Naive thymus-derived CD8-positive, alpha-beta T cell (primary cell): ENCODE results near the gene DIO1. TPM values are rescaled to one million over a fixed set of nuclear protein-coding genes. Genes with fewer than 3 reads are reported as not detected.
"Not testable (repeated sequence)": the region's sequence is repeated elsewhere in the genome, so short reads cannot be mapped to it uniquely, and the experiment has no call there.

Experiments used
- ATAC-seq, 2 donors: fragments of 150-1000 bp; cut with Tn5 transposase in 1 of 2; sonication (Bioruptor Pico), chemical (Tn5 transposase) in 1 of 2; 1 replicate in 1 of 2; 2 replicates in 1 of 2; pipeline ENCODE4 v1.10.0; 2021; ENCODE audit warnings: mild to moderate bottlenecking in 2 of 2, moderate library complexity in 2 of 2
- POLR2A ChIA-PET: fragments of 350-600 bp; sonication (Branson Sonifier 250); formaldehyde crosslinking; loops from one replicate; lab custom pipeline; 2021; ENCODE audit warnings: antibody characterized with exemption; lab: Charles Lee
- DNase-seq, 10 donors: peaks; one replicate each; pipeline versions ENCODE4 v3.0.0 to v3.0.0-alpha.2; 2020 to 2022
- H3K27ac Mint-ChIP-seq, 10 donors: one replicate each; pipeline ENCODE4 v1.8.0; 2020 to 2022; ENCODE audit warnings: mild to moderate bottlenecking in 10 of 10, mixed read lengths in 10 of 10, moderate library complexity in 4 of 10, inconsistent platforms in 1 of 10
- H3K27me3 Mint-ChIP-seq, 5 donors: one replicate each; pipeline ENCODE4 v1.8.0; 2021 to 2022; ENCODE audit warnings: mixed read lengths in 5 of 5
- H3K36me3 Mint-ChIP-seq, 3 donors: one replicate each; pipeline ENCODE4 v1.8.0; 2020 to 2022; ENCODE audit warnings: mixed read lengths in 3 of 3, mild to moderate bottlenecking in 2 of 3, inconsistent platforms in 1 of 3
- H3K4me1 Mint-ChIP-seq, 4 donors: one replicate each; pipeline ENCODE4 v1.8.0; 2021 to 2022; ENCODE audit warnings: mixed read lengths in 4 of 4
- H3K4me3 Mint-ChIP-seq, 10 donors: one replicate each; pipeline ENCODE4 v1.8.0; 2020 to 2022; ENCODE audit warnings: mild to moderate bottlenecking in 10 of 10, mixed read lengths in 10 of 10, moderate library complexity in 6 of 10, inconsistent platforms in 1 of 10
- H3K9me3 Mint-ChIP-seq, 9 donors: one replicate each; pipeline ENCODE4 v1.8.0; 2020 to 2022; ENCODE audit warnings: mixed read lengths in 9 of 9, mild to moderate bottlenecking in 3 of 9, inconsistent platforms in 1 of 9, moderate library complexity in 1 of 9
- polyA plus RNA-seq, 3 donors: library from polyadenylated mRNA; unstranded; fragments of 300-500 nt; fragmentation: Illumina TruSeq; gene quantifications; one replicate each; pipeline ENCODE4 v1.2.3, GENCODE V29; 2021
- total RNA-seq, 8 experiments: library from RNA in 2 of 8; stranded (reverse) in 2 of 8; gene quantifications; one replicate each; pipeline ENCODE4 v1.2.3 and lab custom pipeline; 2021 to 2026

Gene DIO1
- total and polyA plus RNA-seq, 5 experiments from 2014 or later = not detected

- Mint-ChIP-seq H3K27ac (no peak overlapping the region), H3K36me3 (peaks cover 11 to 82% (median 53%) of the 10 kb centered on the region in 3 donors), H3K4me3 (no peak overlapping the region), H3K27me3 (no peaks in the 10 kb centered on the region), H3K4me1 (peaks cover 3 to 13% (median 6%) of the 10 kb centered on the region in 4 donors), H3K9me3 (peaks cover 0 to 5% (median 0%) of the 10 kb centered on the region in 9 donors)
- ATAC-seq (no peak), DNase-seq (no peak)
- POLR2A ChIA-PET = interaction anchor here (1.1 to 1.2 kb wide), 2 partner anchors 11 to 67 kb away, joined by 3 to 5 read pairs; partner anchors contain the start of genes IFT25 and YIPF1
Observed at GRCh38 chr1:53878492-53879105, 15.4 kb upstream of the DIO1 start.

- POLR2A ChIA-PET, DNase-seq, H3K9me3 Mint-ChIP-seq, ATAC-seq, H3K27me3 Mint-ChIP-seq, H3K27ac Mint-ChIP-seq, H3K4me3 Mint-ChIP-seq: not testable (repeated sequence)
- peaks cover 7 to 29% (median 25%) of the 10 kb centered on the region in 4 donors for H3K4me1 Mint-ChIP-seq
- peaks cover 6 to 88% (median 37%) of the 10 kb centered on the region in 3 donors for H3K36me3 Mint-ChIP-seq
Observed at GRCh38 chr1:53881853-53882252, 12.1 kb upstream of the DIO1 start.

- H3K4me1 Mint-ChIP-seq = peaks cover 13 to 44% (median 40%) of the 10 kb centered on the region in 4 donors
- ATAC-seq = not testable (repeated sequence)
Observed at GRCh38 chr1:53883600-53883999, 10.4 kb upstream of the DIO1 start.

GRCh38 chr1:53888681-53889080 lies 5.3 kb upstream of the DIO1 start:
- ATAC-seq (no peak), DNase-seq (no peak)
- Mint-ChIP-seq H3K27ac (peak overlapping the region; percentile 37 to 97 (median 94)), H3K4me3 (peak overlapping the region; percentile 93 to 97 (median 95)), H3K4me1 (peaks cover 13 to 52% (median 52%) of the 10 kb centered on the region in 4 donors), H3K9me3 (no peaks in the 10 kb centered on the region), H3K27me3 (no peaks in the 10 kb centered on the region), H3K36me3 (peaks cover 0 to 31% (median 0%) of the 10 kb centered on the region in 3 donors)
- POLR2A ChIA-PET = interaction anchor here (0.6 to 2.6 kb wide), 4 partner anchors 19 to 147 kb away, joined by 4 to 24 read pairs (median 6); partner anchors contain the start of genes IFT25, LRRC42 and NDC1

More at GRCh38 chr1:53883600-53883999, 10.4 kb upstream of the DIO1 start:
- POLR2A ChIA-PET, DNase-seq, H3K9me3 Mint-ChIP-seq, H3K27me3 Mint-ChIP-seq: not testable (repeated sequence)
- Mint-ChIP-seq H3K27ac (peak overlapping the region in 1 of 10 donors; percentile 18), H3K36me3 (peaks cover 6 to 78% (median 23%) of the 10 kb centered on the region in 3 donors), H3K4me3 (peak overlapping the region in 1 of 10 donors; percentile 32)

- DNase-seq = peak; percentile 74 to 90 (median 81)
- Mint-ChIP-seq H3K9me3 (no peaks in the 10 kb centered on the region), H3K4me1 (peaks cover 13 to 52% (median 47%) of the 10 kb centered on the region in 4 donors), H3K36me3 (peaks cover 0 to 25% (median 0%) of the 10 kb centered on the region in 3 donors), H3K27me3 (peaks cover 0 to 4% (median 0%) of the 10 kb centered on the region in 5 donors), H3K4me3 (peak within 1 kb of the TSS; percentile 93 to 97 (median 95)), H3K27ac (peak within 1 kb of the TSS; percentile 93 to 97 (median 94))
- POLR2A ChIA-PET = interaction anchor here (1.0 to 2.6 kb wide), 6 partner anchors 10 to 163 kb away, joined by 3 to 24 read pairs (median 6); partner anchors contain the start of genes IFT25, LRRC42, NDC1 and TMEM59
- ATAC-seq = peak; percentile 97 to 99
Observed at GRCh38 chr1:53889304-53890298, 4.4 kb upstream of the DIO1 start, which contains the start of gene YIPF1. YIPF1 (minus strand) TSS chr1:53889797; CDS start chr1:53888937, 860 bp downstream.

- Mint-ChIP-seq H3K36me3 (peaks cover 0 to 16% (median 2%) of the 10 kb centered on the region in 3 donors), H3K9me3 (no peaks in the 10 kb centered on the region), H3K4me1 (peaks cover 9 to 43% (median 40%) of the 10 kb centered on the region in 4 donors), H3K4me3 (peak overlapping the region; percentile 93 to 97 (median 95)), H3K27me3 (peaks cover 2 to 10% (median 5%) of the 10 kb centered on the region in 5 donors), H3K27ac (peak overlapping the region in 8 of 10 donors; percentile 91 to 97 (median 95))
- ATAC-seq (no peak), DNase-seq (no peak)
- POLR2A ChIA-PET = interaction anchor here (0.6 to 2.6 kb wide), 3 partner anchors 11 to 55 kb away, joined by 4 to 24 read pairs (median 5); partner anchors contain the start of genes IFT25 and LRRC42
Observed at GRCh38 chr1:53890522-53890941, 3.5 kb upstream of the DIO1 start.

GRCh38 chr1:53891018-53891417 lies 3.0 kb upstream of the DIO1 start:
- DNase-seq = no peak
- Mint-ChIP-seq H3K4me3 (peak overlapping the region in 6 of 10 donors; percentile 95 to 97 (median 96)), H3K9me3 (no peaks in the 10 kb centered on the region), H3K27ac (peak overlapping the region in 3 of 10 donors; percentile 8 to 91 (median 8)), H3K27me3 (peaks cover 6 to 14% (median 9%) of the 10 kb centered on the region in 5 donors), H3K36me3 (peaks cover 0 to 15% (median 5%) of the 10 kb centered on the region in 3 donors), H3K4me1 (peaks cover 9 to 43% (median 38%) of the 10 kb centered on the region in 4 donors)
- POLR2A ChIA-PET = interaction anchor here (2.6 kb wide), 1 partner anchor 54 kb away, joined by 24 read pairs; the partner anchor contains the start of genes IFT25 and LRRC42
- ATAC-seq = no peak

GRCh38 chr1:53891678-53892077 lies 2.3 kb upstream of the DIO1 start:
- Mint-ChIP-seq H3K4me3 (no peak overlapping the region), H3K4me1 (peaks cover 9 to 38% (median 34%) of the 10 kb centered on the region in 4 donors), H3K27ac (no peak overlapping the region), H3K36me3 (peaks cover 0 to 9% (median 5%) of the 10 kb centered on the region in 3 donors), H3K9me3 (no peaks in the 10 kb centered on the region), H3K27me3 (peaks cover 6 to 15% (median 11%) of the 10 kb centered on the region in 5 donors)
- DNase-seq = no peak
- POLR2A ChIA-PET = no interaction called here
- no peak for ATAC-seq

GRCh38 chr1:53892911-53893310 lies 1.1 kb upstream of the DIO1 start:
- peaks cover 7 to 29% (median 26%) of the 10 kb centered on the region in 4 donors for H3K4me1 Mint-ChIP-seq
- ATAC-seq = no peak
- H3K4me3 Mint-ChIP-seq = peak overlapping the region in 1 of 10 donors; percentile 41
- DNase-seq = no peak
- H3K27ac Mint-ChIP-seq = no peak overlapping the region
- H3K27me3 Mint-ChIP-seq = peaks cover 6 to 16% (median 11%) of the 10 kb centered on the region in 5 donors
- no peaks in the 10 kb centered on the region for H3K9me3 Mint-ChIP-seq
- POLR2A ChIA-PET = interaction anchor here (0.8 kb wide), 1 partner anchor 8 kb away, joined by 4 read pairs; no protein-coding TSS in a partner anchor
- peaks cover 0 to 5% (median 4%) of the 10 kb centered on the region in 3 donors for H3K36me3 Mint-ChIP-seq

GRCh38 chr1:53894644-53895043 lies 657 bp downstream of the DIO1 start:
- H3K27me3 Mint-ChIP-seq = peaks cover 6 to 16% (median 11%) of the 10 kb centered on the region in 5 donors
- ATAC-seq (no peak), DNase-seq (no peak)
- peak overlapping the region in 2 of 10 donors; percentile 43 to 63 for H3K27ac Mint-ChIP-seq
- H3K4me3 Mint-ChIP-seq = no peak overlapping the region
- no peaks in the 10 kb centered on the region for H3K9me3 Mint-ChIP-seq
- peaks cover 2 to 13% (median 11%) of the 10 kb centered on the region in 4 donors for H3K4me1 Mint-ChIP-seq
- POLR2A ChIA-PET = no interaction called here
- H3K36me3 Mint-ChIP-seq = peaks cover 0 to 5% (median 0%) of the 10 kb centered on the region in 3 donors

- DNase-seq = no peak
- Mint-ChIP-seq H3K4me3 (no peak overlapping the region), H3K27me3 (peaks cover 6 to 16% (median 11%) of the 10 kb centered on the region in 5 donors), H3K27ac (peak overlapping the region in 1 of 10 donors; percentile 66), H3K9me3 (no peaks in the 10 kb centered on the region), H3K36me3 (peaks cover 0 to 5% (median 0%) of the 10 kb centered on the region in 3 donors), H3K4me1 (peaks cover 1 to 5% (median 5%) of the 10 kb centered on the region in 4 donors)
- POLR2A ChIA-PET = no interaction called here
- ATAC-seq = no peak
Observed at GRCh38 chr1:53895421-53895820, 1.4 kb downstream of the DIO1 start.
